CD4-positive, alpha-beta memory T cell (primary cell): ENCODE data around the gene FZR1. TPM values are rescaled to one million over a fixed set of nuclear protein-coding genes. Genes with fewer than 3 reads are reported as not detected.
A peak's percentile ranks its signal among the peaks of the same experiment; 100 is the strongest.

Experiments used
- CTCF ChIA-PET: fragments of 350-600 bp; sonication (Branson Sonifier 250); formaldehyde crosslinking; loops from one replicate; lab custom pipeline; 2021; ENCODE audit warnings: inconsistent platforms; ENCODE audit not compliant: partially characterized antibody; lab: Charles Lee
- POLR2A ChIA-PET: fragments of 350-600 bp; sonication (Branson Sonifier 250); formaldehyde crosslinking; loops from one replicate; lab custom pipeline; 2021; ENCODE audit not compliant: partially characterized antibody; lab: Charles Lee
- DNase-seq, 5 donors: peaks; one replicate each; pipeline versions ENCODE4 v3.0.0 to v3.0.0-alpha.2; 2020 to 2022; ENCODE audit warnings: mixed read lengths in 1 of 5
- H3K27ac ChIP-seq: one replicate; pipeline ENCODE4 v1.7.0; 2013; ENCODE audit warnings: low read depth, low read length
- H3K27me3 ChIP-seq: 2 replicates; pipeline ENCODE4 v1.7.0; 2013; ENCODE audit warnings: mild to moderate bottlenecking, low read length, moderate library complexity; ENCODE audit not compliant: insufficient read depth
- H3K36me3 ChIP-seq: 2 replicates; pipeline ENCODE4 v1.7.0; 2013; ENCODE audit warnings: mild to moderate bottlenecking, low read length, moderate library complexity; ENCODE audit not compliant: insufficient read depth
- H3K4me1 ChIP-seq: 2 replicates; pipeline ENCODE4 v1.7.0; 2013; ENCODE audit warnings: mild to moderate bottlenecking, low read length, moderate library complexity; ENCODE audit not compliant: insufficient read depth
- H3K4me3 ChIP-seq, 2 donors: one replicate each; pipeline ENCODE4 v1.7.0; 2013; ENCODE audit warnings: low read length in 2 of 2, mild to moderate bottlenecking in 1 of 2
- H3K9me3 ChIP-seq, 2 donors: one replicate each; pipeline ENCODE4 v1.7.0; 2013; ENCODE audit warnings: low read length in 2 of 2, control low read depth in 1 of 2; ENCODE audit not compliant: control insufficient read depth in 1 of 2
- H3K27ac Mint-ChIP-seq, 7 donors: one replicate each; pipeline ENCODE4 v1.8.0; 2020 to 2021; ENCODE audit warnings: mixed read lengths in 7 of 7, mild to moderate bottlenecking in 6 of 7, inconsistent platforms in 3 of 7, moderate library complexity in 3 of 7
- H3K27me3 Mint-ChIP-seq, 2 donors: one replicate each; pipeline ENCODE4 v1.8.0; 2020 to 2021; ENCODE audit warnings: mixed read lengths in 2 of 2
- H3K36me3 Mint-ChIP-seq, 2 donors: one replicate each; pipeline ENCODE4 v1.8.0; 2020 to 2021; ENCODE audit warnings: mixed read lengths in 2 of 2, inconsistent platforms in 1 of 2, mild to moderate bottlenecking in 1 of 2
- H3K4me1 Mint-ChIP-seq, 4 donors: one replicate each; pipeline ENCODE4 v1.8.0; 2020 to 2021; ENCODE audit warnings: mixed read lengths in 4 of 4, mild to moderate bottlenecking in 1 of 4
- H3K4me3 Mint-ChIP-seq, 8 donors: one replicate each; pipeline ENCODE4 v1.8.0; 2020 to 2021; ENCODE audit warnings: mixed read lengths in 8 of 8, mild to moderate bottlenecking in 7 of 8, moderate library complexity in 6 of 8, inconsistent platforms in 3 of 8
- H3K9me3 Mint-ChIP-seq, 8 donors: one replicate each; pipeline ENCODE4 v1.8.0; 2020 to 2021; ENCODE audit warnings: mixed read lengths in 8 of 8, mild to moderate bottlenecking in 5 of 8, inconsistent platforms in 3 of 8, moderate library complexity in 1 of 8
- intact Hi-C: fragments of 100-400 bp; cut with micrococcal nuclease; formaldehyde crosslinking; loops from one replicate; pipeline ENCODE4 v1.15.1; 2023
- polyA plus RNA-seq, 2 donors: library from polyadenylated mRNA; unstranded; fragments of 300-500 nt; fragmentation: Illumina TruSeq; gene quantifications; one replicate each; pipeline ENCODE4 v1.2.3, GENCODE V29; 2021
- total RNA-seq, 2 experiments: library from RNA; stranded (reverse); gene quantifications; one replicate each; pipeline ENCODE4 v1.2.3, GENCODE V29; 2021

FZR1 gene
- total and polyA plus RNA-seq, 4 experiments from 2014 or later, result 7.1 to 73.7 (median 44.7) TPM

- Histone ChIP-seq H3K36me3 (peaks cover 8% of the 10 kb centered on the region), H3K4me1 (peaks cover 50% of the 10 kb centered on the region), H3K4me3 (no peak overlapping the region), H3K27me3 (no peaks in the 10 kb centered on the region), H3K9me3 (no peaks in the 10 kb centered on the region), H3K27ac (no peak overlapping the region)
- Mint-ChIP-seq H3K4me3 (no peak overlapping the region), H3K27ac (peak overlapping the region in 2 of 7 donors; percentile 56 to 58), H3K27me3 (no peaks in the 10 kb centered on the region), H3K4me1 (peaks cover 32 to 90% (median 58%) of the 10 kb centered on the region in 4 donors), H3K9me3 (no peaks in the 10 kb centered on the region), H3K36me3 (peaks cover 6 to 24% of the 10 kb centered on the region in 2 donors)
- POLR2A ChIA-PET, result no interaction called here
- CTCF ChIA-PET, result no interaction called here
- intact Hi-C loops, result no loop called here
- no peak for DNase-seq
Measured at GRCh38 chr19:3511506-3512251, 5.6 kb downstream of the FZR1 start.

- H3K4me1 Mint-ChIP-seq, result peaks cover 27 to 85% (median 55%) of the 10 kb centered on the region in 4 donors
- H3K27me3 Mint-ChIP-seq, result no peaks in the 10 kb centered on the region
- peak overlapping the region in 1 of 7 donors; percentile 64 for H3K27ac Mint-ChIP-seq
- Histone ChIP-seq H3K4me1 (peaks cover 49% of the 10 kb centered on the region), H3K27ac (no peak overlapping the region), H3K27me3 (no peaks in the 10 kb centered on the region), H3K4me3 (no peak overlapping the region), H3K9me3 (no peaks in the 10 kb centered on the region), H3K36me3 (peaks cover 8% of the 10 kb centered on the region)
- ChIA-PET CTCF (no interaction called here), POLR2A (no interaction called here)
- peaks cover 6 to 19% of the 10 kb centered on the region in 2 donors for H3K36me3 Mint-ChIP-seq
- H3K9me3 Mint-ChIP-seq, result no peaks in the 10 kb centered on the region
- H3K4me3 Mint-ChIP-seq, result peak overlapping the region in 1 of 8 donors; percentile 48
- DNase-seq, result no peak
- intact Hi-C loops, result no loop called here
Measured at GRCh38 chr19:3512562-3513228, 6.6 kb downstream of the FZR1 start.

GRCh38 chr19:3513229-3514140 is 7.4 kb downstream of the FZR1 start:
- CTCF ChIA-PET, result no interaction called here
- POLR2A ChIA-PET, result no interaction called here
- H3K27me3 Mint-ChIP-seq, result no peaks in the 10 kb centered on the region
- H3K36me3 Mint-ChIP-seq, result peaks cover 6 to 19% of the 10 kb centered on the region in 2 donors
- peak overlapping the region in 1 of 7 donors; percentile 61 for H3K27ac Mint-ChIP-seq
- intact Hi-C loops, result no loop called here
- Histone ChIP-seq H3K27me3 (no peaks in the 10 kb centered on the region), H3K4me1 (peaks cover 43% of the 10 kb centered on the region), H3K4me3 (no peak overlapping the region), H3K27ac (no peak overlapping the region), H3K9me3 (no peaks in the 10 kb centered on the region), H3K36me3 (peaks cover 8% of the 10 kb centered on the region)
- DNase-seq, result no peak
- H3K9me3 Mint-ChIP-seq, result no peaks in the 10 kb centered on the region
- H3K4me3 Mint-ChIP-seq, result peak overlapping the region in 1 of 8 donors; percentile 32
- peaks cover 27 to 86% (median 50%) of the 10 kb centered on the region in 4 donors for H3K4me1 Mint-ChIP-seq

DNA sequence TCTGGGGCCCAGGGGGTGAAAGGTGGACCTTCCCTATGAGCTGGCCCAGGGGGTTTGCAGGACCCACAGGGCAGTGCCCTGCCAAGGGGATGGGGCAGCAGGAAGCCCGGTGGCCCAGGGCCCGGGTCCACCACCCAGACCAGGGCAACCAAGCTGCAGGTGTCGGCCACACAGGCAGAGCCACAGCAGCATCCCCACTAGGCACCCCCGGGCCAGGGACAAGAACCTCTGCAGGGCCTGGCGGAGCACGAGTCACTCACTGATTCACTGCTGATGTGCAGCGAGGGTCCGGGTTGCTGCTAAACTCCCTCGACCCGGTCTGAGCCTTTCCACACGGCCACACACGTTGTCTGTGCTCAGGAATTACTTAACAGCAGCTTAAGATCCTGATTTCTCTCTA is 8.8 kb downstream of the FZR1 start:
- Mint-ChIP-seq H3K4me3 (no peak overlapping the region), H3K27me3 (no peaks in the 10 kb centered on the region), H3K36me3 (peaks cover 0 to 13% of the 10 kb centered on the region in 2 donors), H3K9me3 (no peaks in the 10 kb centered on the region), H3K27ac (peak overlapping the region in 2 of 7 donors; percentile 13 to 29), H3K4me1 (peaks cover 19 to 76% (median 37%) of the 10 kb centered on the region in 4 donors)
- intact Hi-C loops, result no loop called here
- no peak overlapping the region for H3K4me3 ChIP-seq
- no peaks in the 10 kb centered on the region for H3K27me3 ChIP-seq
- H3K4me1 ChIP-seq, result peaks cover 29% of the 10 kb centered on the region
- H3K9me3 ChIP-seq, result no peaks in the 10 kb centered on the region
- POLR2A ChIA-PET, result interaction anchor here (1.3 kb wide), 1 partner anchor 9 kb away, joined by 4 read pairs; the partner anchor contains the start of gene FZR1
- CTCF ChIA-PET, result no interaction called here
- no peak overlapping the region for H3K27ac ChIP-seq
- no peak for DNase-seq
- H3K36me3 ChIP-seq, result peaks cover 12% of the 10 kb centered on the region

GRCh38 chr19:3515891-3516422 is 9.8 kb downstream of the FZR1 start:
- Mint-ChIP-seq H3K9me3 (no peaks in the 10 kb centered on the region), H3K4me3 (peak overlapping the region in 1 of 8 donors; percentile 13), H3K36me3 (peaks cover 2 to 13% of the 10 kb centered on the region in 2 donors), H3K27me3 (no peaks in the 10 kb centered on the region), H3K27ac (peak overlapping the region; percentile 44 to 92 (median 78)), H3K4me1 (peaks cover 18 to 69% (median 34%) of the 10 kb centered on the region in 4 donors)
- H3K4me3 ChIP-seq, result no peak overlapping the region
- peaks cover 19% of the 10 kb centered on the region for H3K4me1 ChIP-seq
- no peak for DNase-seq
- H3K36me3 ChIP-seq, result peaks cover 9% of the 10 kb centered on the region
- CTCF ChIA-PET, result interaction anchor here (2.0 kb wide), 1 partner anchor 30 kb away, joined by 6 read pairs; no protein-coding TSS in a partner anchor
- intact Hi-C loops, result no loop called here
- no peaks in the 10 kb centered on the region for H3K9me3 ChIP-seq
- POLR2A ChIA-PET, result interaction anchor here (1.1 to 1.3 kb wide), 2 partner anchors 10 to 40 kb away, joined by 4 read pairs; partner anchors contain the start of gene FZR1
- no peaks in the 10 kb centered on the region for H3K27me3 ChIP-seq
- peak overlapping the region; percentile 6 for H3K27ac ChIP-seq

GRCh38 chr19:3516675-3517207 is 10.6 kb downstream of the FZR1 start:
- Histone ChIP-seq H3K4me3 (no peak overlapping the region), H3K9me3 (no peaks in the 10 kb centered on the region), H3K27me3 (no peaks in the 10 kb centered on the region), H3K4me1 (peaks cover 19% of the 10 kb centered on the region), H3K27ac (peak overlapping the region; percentile 6), H3K36me3 (peaks cover 9% of the 10 kb centered on the region)
- intact Hi-C loops, result no loop called here
- no peaks in the 10 kb centered on the region for H3K9me3 Mint-ChIP-seq
- H3K27me3 Mint-ChIP-seq, result no peaks in the 10 kb centered on the region
- H3K27ac Mint-ChIP-seq, result peak overlapping the region; percentile 52 to 90 (median 86)
- DNase-seq, result peak; percentile 55 to 76 (median 74)
- peak overlapping the region in 1 of 8 donors; percentile 34 for H3K4me3 Mint-ChIP-seq
- POLR2A ChIA-PET, result interaction anchor here (1.0 to 1.2 kb wide), 3 partner anchors 10 to 40 kb away, joined by 4 to 5 read pairs (median 4); partner anchors contain the start of gene FZR1
- CTCF ChIA-PET, result interaction anchor here (2.0 kb wide), 1 partner anchor 31 kb away, joined by 6 read pairs; no protein-coding TSS in a partner anchor
- peaks cover 5 to 16% of the 10 kb centered on the region in 2 donors for H3K36me3 Mint-ChIP-seq
- peaks cover 19 to 65% (median 33%) of the 10 kb centered on the region in 4 donors for H3K4me1 Mint-ChIP-seq
